Measurements from ENCODE around the gene EFR3B.
"Not testable (repeated sequence)": the region's sequence is repeated elsewhere in the genome, so short reads cannot be mapped to it uniquely, and the experiment has no call there.

DNA sequence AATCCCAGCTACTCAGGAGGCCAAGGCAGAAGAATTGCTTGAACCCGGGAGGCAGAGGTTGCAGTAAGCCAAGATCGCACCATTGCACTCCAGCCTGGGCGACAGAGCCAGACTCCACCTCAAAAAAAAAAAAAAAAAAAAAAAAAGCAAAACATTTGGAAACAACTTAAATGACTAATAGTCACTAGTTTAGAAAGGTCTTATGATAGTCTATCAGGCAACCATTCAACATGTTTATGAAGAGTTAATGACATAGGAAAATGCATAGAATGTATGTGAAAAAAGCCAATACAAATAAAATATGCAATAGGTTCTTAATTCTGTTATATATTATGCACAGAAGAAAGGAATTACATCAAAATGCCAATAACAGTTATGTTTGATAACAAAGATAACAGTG lies 85.2 kb downstream of the EFR3B start:
- not testable (repeated sequence) for TF ChIP-seq JUND (IDR thresholded peaks at IDR 0.05); YY1 (IDR thresholded peaks at IDR 0.05; ENCODE audit: low read depth); NRF1 (IDR thresholded peaks at IDR 0.05; ENCODE audit: low read depth, low read length); SIN3A (IDR thresholded peaks at IDR 0.05; ENCODE audit: borderline replicate concordance, low read depth, low read length); GATA2 (CRISPR knock-in tag; IDR thresholded peaks at IDR 0.05); TEAD4 (IDR thresholded peaks at IDR 0.05; ENCODE audit: borderline replicate concordance, insufficient read depth); CHD2 (IDR thresholded peaks at IDR 0.05; ENCODE audit: low read length, partially characterized antibody); SMC3 (IDR thresholded peaks at IDR 0.05; ENCODE audit: low read depth, low read length); POLR2AphosphoS5 (IDR thresholded peaks at IDR 0.05; ENCODE audit: low read depth, low read length); TAF1 (IDR thresholded peaks at IDR 0.05; ENCODE audit: borderline replicate concordance, low read depth, low read length)
- TF ChIP-seq, protein P1, sequence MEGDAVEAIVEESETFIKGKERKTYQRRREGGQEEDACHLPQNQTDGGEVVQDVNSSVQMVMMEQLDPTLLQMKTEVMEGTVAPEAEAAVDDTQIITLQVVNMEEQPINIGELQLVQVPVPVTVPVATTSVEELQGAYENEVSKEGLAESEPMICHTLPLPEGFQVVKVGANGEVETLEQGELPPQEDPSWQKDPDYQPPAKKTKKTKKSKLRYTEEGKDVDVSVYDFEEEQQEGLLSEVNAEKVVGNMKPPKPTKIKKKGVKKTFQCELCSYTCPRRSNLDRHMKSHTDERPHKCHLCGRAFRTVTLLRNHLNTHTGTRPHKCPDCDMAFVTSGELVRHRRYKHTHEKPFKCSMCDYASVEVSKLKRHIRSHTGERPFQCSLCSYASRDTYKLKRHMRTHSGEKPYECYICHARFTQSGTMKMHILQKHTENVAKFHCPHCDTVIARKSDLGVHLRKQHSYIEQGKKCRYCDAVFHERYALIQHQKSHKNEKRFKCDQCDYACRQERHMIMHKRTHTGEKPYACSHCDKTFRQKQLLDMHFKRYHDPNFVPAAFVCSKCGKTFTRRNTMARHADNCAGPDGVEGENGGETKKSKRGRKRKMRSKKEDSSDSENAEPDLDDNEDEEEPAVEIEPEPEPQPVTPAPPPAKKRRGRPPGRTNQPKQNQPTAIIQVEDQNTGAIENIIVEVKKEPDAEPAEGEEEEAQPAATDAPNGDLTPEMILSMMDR (IDR thresholded peaks at IDR 0.05) = not testable (repeated sequence)
- TF ChIP-seq, protein P2, sequence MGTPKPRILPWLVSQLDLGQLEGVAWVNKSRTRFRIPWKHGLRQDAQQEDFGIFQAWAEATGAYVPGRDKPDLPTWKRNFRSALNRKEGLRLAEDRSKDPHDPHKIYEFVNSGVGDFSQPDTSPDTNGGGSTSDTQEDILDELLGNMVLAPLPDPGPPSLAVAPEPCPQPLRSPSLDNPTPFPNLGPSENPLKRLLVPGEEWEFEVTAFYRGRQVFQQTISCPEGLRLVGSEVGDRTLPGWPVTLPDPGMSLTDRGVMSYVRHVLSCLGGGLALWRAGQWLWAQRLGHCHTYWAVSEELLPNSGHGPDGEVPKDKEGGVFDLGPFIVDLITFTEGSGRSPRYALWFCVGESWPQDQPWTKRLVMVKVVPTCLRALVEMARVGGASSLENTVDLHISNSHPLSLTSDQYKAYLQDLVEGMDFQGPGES (IDR thresholded peaks at IDR 0.05; ENCODE audit: low read depth, low read length) = not testable (repeated sequence)

All from SK-N-SH (cell line).